HepG2 (cell line): ENCODE results near the gene CREBBP.

Experiments used
- CTCF ChIP-seq: sonication (generic); formaldehyde crosslinking; IDR thresholded peaks from 2 replicates; pipeline ENCODE4 v1.5.0; 2020; ENCODE audit warnings: mild to moderate bottlenecking, missing genetic modification reagents, moderate library complexity
- HES4 ChIP-seq: sonication (generic); formaldehyde crosslinking; IDR thresholded peaks from 2 replicates; pipeline ENCODE4 v1.9.0; 2021; ENCODE audit warnings: mild to moderate bottlenecking, missing genetic modification reagents, borderline replicate concordance
- MAFG ChIP-seq: sonication (generic); formaldehyde crosslinking; IDR thresholded peaks from 2 replicates; pipeline ENCODE4 v1.5.1; 2020; ENCODE audit warnings: mild to moderate bottlenecking, missing genetic modification reagents
- ZBTB43 ChIP-seq: sonication (generic); formaldehyde crosslinking; conservative IDR thresholded peaks from 2 replicates; pipeline ENCODE4 v1.4.0; 2020; ENCODE audit warnings: missing genetic modification reagents
- ZNF343 ChIP-seq: sonication (generic); formaldehyde crosslinking; IDR thresholded peaks from 2 replicates; pipeline ENCODE4 v1.4.0; 2020; ENCODE audit warnings: mild to moderate bottlenecking, missing genetic modification reagents
- ZNF441 ChIP-seq: sonication (generic); formaldehyde crosslinking; IDR thresholded peaks from 2 replicates; pipeline ENCODE4 v1.7.0; 2021; ENCODE audit warnings: missing genetic modification reagents, borderline replicate concordance

DNA sequence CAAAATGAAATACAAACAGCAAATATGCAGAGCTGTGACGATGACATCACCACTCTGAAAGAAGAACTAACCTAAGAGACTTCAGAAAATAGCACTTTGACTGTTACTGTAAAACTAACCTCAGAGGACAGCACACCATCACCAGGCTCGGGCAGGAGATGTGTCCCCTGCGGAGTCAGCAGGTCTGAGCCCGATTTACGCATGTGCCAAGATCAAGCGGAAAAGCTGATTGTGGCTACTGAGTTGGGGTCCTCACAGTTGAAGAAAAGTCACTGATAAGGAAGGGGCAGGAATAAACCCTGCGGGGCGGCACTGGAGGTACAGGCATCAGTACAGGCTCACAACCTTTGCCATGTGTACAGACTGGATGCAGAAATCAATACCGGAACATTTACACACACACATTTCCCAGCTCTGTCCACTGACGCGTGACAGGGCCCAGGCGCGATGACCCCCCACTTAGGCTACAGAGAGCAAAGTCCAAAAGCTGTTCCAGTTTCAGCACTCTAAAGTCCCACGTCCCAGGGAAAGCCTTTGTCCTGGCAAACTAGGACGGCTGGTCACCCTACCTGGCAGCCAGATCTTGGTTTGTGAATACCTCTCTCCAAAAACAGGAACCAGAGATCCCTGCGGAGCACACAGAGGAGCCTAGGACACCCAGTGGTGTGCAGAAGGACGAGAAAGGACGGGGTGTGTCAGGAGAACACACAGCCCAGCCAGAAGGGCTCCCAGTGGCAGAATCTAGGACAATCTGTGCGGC, 184.7 kb downstream of the CREBBP start:
- peak; percentile 78; the same call in 1 of the 2 replicates for TF ChIP-seq ZNF441 (CRISPR knock-in tag)
- TF ChIP-seq HES4 (CRISPR knock-in tag) = 0 out of 2 replicates have a peak, but pooled peaks have one; percentile 66
- no peak for TF ChIP-seq MAFG (CRISPR knock-in tag)
- peak; percentile 24; the same call in 1 of the 2 replicates for TF ChIP-seq ZNF343 (CRISPR knock-in tag)
- TF ChIP-seq CTCF (CRISPR knock-in tag) = peak; percentile 25
- TF ChIP-seq ZBTB43 = peak; percentile 98
